ENCODE data around the gene PTPN22.

The PTPN22 gene

DNA sequence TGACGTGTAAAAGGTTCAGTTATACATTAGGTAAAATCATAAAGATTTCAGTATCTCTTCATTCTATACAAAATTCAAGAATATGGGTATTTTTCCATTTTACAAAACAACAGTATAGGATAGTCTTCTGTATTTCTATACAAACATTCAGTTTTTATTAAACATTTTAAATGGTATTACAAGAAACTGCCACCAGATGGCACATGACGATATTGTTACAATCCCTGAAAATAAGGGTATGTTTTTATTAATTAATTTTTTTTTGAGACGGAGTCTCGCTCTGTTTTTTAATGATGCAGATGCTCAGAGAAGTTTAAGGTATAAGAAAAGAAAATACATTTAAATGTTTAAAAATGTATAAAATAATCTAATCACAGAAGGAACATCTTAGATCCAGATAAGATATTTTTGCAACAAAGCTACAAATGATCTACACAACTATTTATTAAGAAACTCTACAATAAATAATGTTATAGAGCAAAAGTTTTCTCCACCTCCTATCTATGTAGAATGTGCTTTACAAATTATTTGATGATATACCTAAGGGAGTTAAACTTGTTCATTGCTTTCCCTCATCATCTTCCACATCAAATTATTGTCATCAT is 35.7 kb downstream of the PTPN22 start:
- Histone ChIP-seq H3K27me3 (replicated peaks in 2 of 5; ENCODE audit: control insufficient read depth in 4 of 5, insufficient read depth in 5 of 5, low read length in 4 of 5) (no peaks in the 10 kb centered on the region), H3K27ac (ENCODE audit: insufficient read depth in 1 of 2, low read depth in 1 of 2, low read length in 2 of 2, poor library complexity in 1 of 2, severe bottlenecking in 2 of 2) (no peak overlapping the region), H3K9me3 (ENCODE audit: control extremely low read depth in 1 of 5, control insufficient read depth in 4 of 5, insufficient read depth in 2 of 5, low read depth in 1 of 5, low read length in 4 of 5) (no peaks in the 10 kb centered on the region), H3K4me1 (ENCODE audit: control extremely low read depth in 1 of 4, control insufficient read depth in 4 of 4, insufficient read depth in 4 of 4, low read length in 3 of 4) (peaks cover 0 to 4% (median 3%) of the 10 kb centered on the region in 4 experiments), H3K4me3 (ENCODE audit: control insufficient read depth in 1 of 7, extremely low read depth in 1 of 7, insufficient read depth in 4 of 7, low read depth in 2 of 7, low read length in 6 of 7) (peak overlapping the region in 1 of 7 experiments; percentile 45), H3K36me3 (ENCODE audit: control insufficient read depth in 4 of 4, insufficient read depth in 4 of 4, low read length in 3 of 4) (peaks cover 4 to 27% (median 7%) of the 10 kb centered on the region in 4 experiments)
- peak; percentile 65 to 81 (median 74) for DNase-seq
- POLR2A ChIA-PET: interaction anchor here (0.6 kb wide), 1 partner anchor 64 kb away, joined by 3 read pairs; no protein-coding TSS in a partner anchor
- CTCF ChIA-PET: interaction anchor here (0.7 to 5.4 kb wide), 27 partner anchors 9 to 125 kb away, joined by 3 to 43 read pairs (median 5); partner anchors contain the start of genes AP4B1, DCLRE1B and HIPK1
- no CpG with 5 or more reads among the region's 4 CpGs for whole genome bisulfite sequencing (ENCODE audit: insufficient coverage)

DNA sequence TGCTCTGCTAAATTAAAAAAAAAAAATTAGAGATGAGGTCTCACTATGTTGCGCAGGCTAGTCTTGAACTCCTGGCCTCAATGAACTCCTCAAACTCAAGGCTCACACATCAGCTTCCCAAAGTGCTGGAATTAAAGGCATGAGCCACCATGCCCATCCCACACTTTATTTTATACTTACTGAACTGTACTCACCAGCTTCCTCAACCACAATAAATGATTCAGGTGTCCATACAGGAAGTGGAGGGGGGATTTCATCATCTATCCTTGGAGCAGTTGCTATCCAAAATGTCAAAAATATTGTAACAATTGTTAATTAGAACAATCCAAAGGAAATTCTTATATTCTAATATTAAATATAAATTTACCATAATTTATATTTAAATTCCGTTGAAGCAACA is 36.8 kb downstream of the PTPN22 start:
- ChIA-PET CTCF (interaction anchor here (0.8 to 5.4 kb wide), 24 partner anchors 14 to 123 kb away, joined by 3 to 43 read pairs (median 6); partner anchors contain the start of genes AP4B1, DCLRE1B and HIPK1), POLR2A (no interaction called here)
- DNase-seq: no peak
- H3K27me3 ChIP-seq (replicated peaks in 2 of 5; ENCODE audit: control insufficient read depth in 4 of 5, insufficient read depth in 5 of 5, low read length in 4 of 5): no peaks in the 10 kb centered on the region
- no peak overlapping the region for H3K4me3 ChIP-seq (ENCODE audit: control insufficient read depth in 1 of 7, extremely low read depth in 1 of 7, insufficient read depth in 4 of 7, low read depth in 2 of 7, low read length in 6 of 7)
- H3K36me3 ChIP-seq (ENCODE audit: control insufficient read depth in 4 of 4, insufficient read depth in 4 of 4, low read length in 3 of 4): peaks cover 4 to 24% (median 8%) of the 10 kb centered on the region in 4 experiments
- H3K27ac ChIP-seq (ENCODE audit: insufficient read depth in 1 of 2, low read depth in 1 of 2, low read length in 2 of 2, poor library complexity in 1 of 2, severe bottlenecking in 2 of 2): no peak overlapping the region
- 100% methylated on average over 1 of the region's 2 CpGs for WGBS (ENCODE audit: insufficient coverage)
- H3K9me3 ChIP-seq (ENCODE audit: control extremely low read depth in 1 of 5, control insufficient read depth in 4 of 5, insufficient read depth in 2 of 5, low read depth in 1 of 5, low read length in 4 of 5): no peaks in the 10 kb centered on the region
- peaks cover 0 to 4% (median 3%) of the 10 kb centered on the region in 4 experiments for H3K4me1 ChIP-seq (ENCODE audit: control extremely low read depth in 1 of 4, control insufficient read depth in 4 of 4, insufficient read depth in 4 of 4, low read length in 3 of 4)

DNA sequence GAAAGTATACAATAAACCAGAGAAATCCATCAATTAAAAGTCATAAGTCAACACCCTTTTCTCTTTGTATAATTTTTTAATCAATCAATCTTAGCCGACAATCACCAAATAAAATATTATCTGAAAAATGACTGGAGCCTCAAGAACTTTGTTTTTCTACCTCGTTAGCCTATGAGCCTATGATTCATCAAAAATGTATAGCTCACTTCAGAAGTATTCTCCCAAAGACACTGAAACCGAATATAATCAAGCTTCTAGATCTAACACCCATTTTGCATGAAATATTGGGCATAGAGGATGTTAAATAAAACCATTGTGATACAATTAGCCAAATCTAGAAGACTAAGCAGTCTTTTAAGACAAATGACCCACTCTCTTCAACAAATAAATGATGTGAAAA is 41.5 kb downstream of the PTPN22 start:
- H3K4me1 ChIP-seq (ENCODE audit: control extremely low read depth in 1 of 4, control insufficient read depth in 4 of 4, insufficient read depth in 4 of 4, low read length in 3 of 4): peaks cover 0 to 3% (median 0%) of the 10 kb centered on the region in 4 experiments
- H3K9me3 ChIP-seq (ENCODE audit: control extremely low read depth in 1 of 5, control insufficient read depth in 4 of 5, insufficient read depth in 2 of 5, low read depth in 1 of 5, low read length in 4 of 5): no peaks in the 10 kb centered on the region
- no peak overlapping the region for H3K4me3 ChIP-seq (ENCODE audit: control insufficient read depth in 1 of 7, extremely low read depth in 1 of 7, insufficient read depth in 4 of 7, low read depth in 2 of 7, low read length in 6 of 7)
- DNase-seq: no peak
- no peaks in the 10 kb centered on the region for H3K27me3 ChIP-seq (replicated peaks in 2 of 5; ENCODE audit: control insufficient read depth in 4 of 5, insufficient read depth in 5 of 5, low read length in 4 of 5)
- H3K27ac ChIP-seq (ENCODE audit: insufficient read depth in 1 of 2, low read depth in 1 of 2, low read length in 2 of 2, poor library complexity in 1 of 2, severe bottlenecking in 2 of 2): no peak overlapping the region
- ChIA-PET CTCF (no interaction called here), POLR2A (no interaction called here)
- peaks cover 4 to 13% (median 9%) of the 10 kb centered on the region in 4 experiments for H3K36me3 ChIP-seq (ENCODE audit: control insufficient read depth in 4 of 4, insufficient read depth in 4 of 4, low read length in 3 of 4)
- WGBS (ENCODE audit: insufficient coverage): 100% methylated on average over 2 of the region's 3 CpGs

DNA sequence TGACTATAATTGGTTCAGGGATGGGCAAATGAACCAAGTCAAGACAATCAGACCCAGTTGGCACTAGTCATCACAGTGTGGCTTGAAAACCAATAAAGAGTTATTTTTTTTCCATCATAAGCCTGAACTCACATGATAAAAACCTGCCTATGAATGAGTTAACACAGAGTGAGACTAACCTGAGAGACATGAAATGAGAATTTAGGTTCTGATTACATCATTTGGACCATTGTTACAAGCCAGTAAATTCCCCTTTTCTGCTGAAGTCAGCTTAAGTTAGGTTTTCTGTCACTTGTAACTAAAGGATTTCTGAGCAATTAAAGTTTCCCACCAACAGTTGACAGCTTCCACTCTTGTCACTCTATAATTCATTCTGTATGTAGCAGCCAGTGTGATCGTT is 49.6 kb downstream of the PTPN22 start:
- peaks cover 0 to 16% (median 7%) of the 10 kb centered on the region in 4 experiments for H3K36me3 ChIP-seq (ENCODE audit: control insufficient read depth in 4 of 4, insufficient read depth in 4 of 4, low read length in 3 of 4)
- DNase-seq: no peak
- H3K27me3 ChIP-seq (replicated peaks in 2 of 5; ENCODE audit: control insufficient read depth in 4 of 5, insufficient read depth in 5 of 5, low read length in 4 of 5): no peaks in the 10 kb centered on the region
- no peaks in the 10 kb centered on the region for H3K4me1 ChIP-seq (ENCODE audit: control extremely low read depth in 1 of 4, control insufficient read depth in 4 of 4, insufficient read depth in 4 of 4, low read length in 3 of 4)
- H3K27ac ChIP-seq (ENCODE audit: insufficient read depth in 1 of 2, low read depth in 1 of 2, low read length in 2 of 2, poor library complexity in 1 of 2, severe bottlenecking in 2 of 2): no peak overlapping the region
- no peaks in the 10 kb centered on the region for H3K9me3 ChIP-seq (ENCODE audit: control extremely low read depth in 1 of 5, control insufficient read depth in 4 of 5, insufficient read depth in 2 of 5, low read depth in 1 of 5, low read length in 4 of 5)
- ChIA-PET POLR2A (no interaction called here), CTCF (interaction anchor here (0.8 to 1.4 kb wide), 2 partner anchors 9 to 127 kb away, joined by 3 read pairs; no protein-coding TSS in a partner anchor)
- WGBS (ENCODE audit: insufficient coverage): no CpG with 5 or more reads among the region's 1 CpG
- H3K4me3 ChIP-seq (ENCODE audit: control insufficient read depth in 1 of 7, extremely low read depth in 1 of 7, insufficient read depth in 4 of 7, low read depth in 2 of 7, low read length in 6 of 7): no peak overlapping the region

DNA sequence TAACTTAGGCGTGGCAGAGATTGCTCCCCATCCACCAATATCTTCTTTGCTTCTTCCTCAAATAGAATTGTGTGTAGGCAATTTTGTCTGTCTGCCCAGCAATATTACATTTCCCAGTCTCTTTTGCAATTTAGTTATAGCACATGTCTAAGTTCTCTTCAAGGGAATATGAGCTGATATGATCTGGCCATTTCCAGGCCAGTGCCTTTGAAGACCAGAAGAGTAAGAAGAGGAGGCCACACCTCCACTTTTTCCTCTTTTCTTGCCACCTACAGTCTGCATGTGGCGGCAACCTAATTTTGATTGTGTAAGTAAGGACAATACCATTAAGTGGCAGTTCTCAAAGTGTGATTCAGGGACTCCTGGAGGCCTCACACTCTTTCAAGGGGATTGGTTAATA is 52.9 kb downstream of the PTPN22 start:
- Histone ChIP-seq H3K4me1 (ENCODE audit: control extremely low read depth in 1 of 4, control insufficient read depth in 4 of 4, insufficient read depth in 4 of 4, low read length in 3 of 4) (no peaks in the 10 kb centered on the region), H3K4me3 (ENCODE audit: control insufficient read depth in 1 of 7, extremely low read depth in 1 of 7, insufficient read depth in 4 of 7, low read depth in 2 of 7, low read length in 6 of 7) (no peak overlapping the region), H3K27ac (ENCODE audit: insufficient read depth in 1 of 2, low read depth in 1 of 2, low read length in 2 of 2, poor library complexity in 1 of 2, severe bottlenecking in 2 of 2) (no peak overlapping the region), H3K36me3 (ENCODE audit: control insufficient read depth in 4 of 4, insufficient read depth in 4 of 4, low read length in 3 of 4) (peaks cover 0 to 15% (median 7%) of the 10 kb centered on the region in 4 experiments), H3K9me3 (ENCODE audit: control extremely low read depth in 1 of 5, control insufficient read depth in 4 of 5, insufficient read depth in 2 of 5, low read depth in 1 of 5, low read length in 4 of 5) (no peaks in the 10 kb centered on the region), H3K27me3 (replicated peaks in 2 of 5; ENCODE audit: control insufficient read depth in 4 of 5, insufficient read depth in 5 of 5, low read length in 4 of 5) (no peaks in the 10 kb centered on the region)
- no peak for DNase-seq
- CTCF ChIA-PET: interaction anchor here (1.2 kb wide), 1 partner anchor 16 kb away, joined by 3 read pairs; no protein-coding TSS in a partner anchor
- POLR2A ChIA-PET: no interaction called here
- WGBS (ENCODE audit: insufficient coverage): 100% methylated on average over 1 of the region's 2 CpGs

DNA sequence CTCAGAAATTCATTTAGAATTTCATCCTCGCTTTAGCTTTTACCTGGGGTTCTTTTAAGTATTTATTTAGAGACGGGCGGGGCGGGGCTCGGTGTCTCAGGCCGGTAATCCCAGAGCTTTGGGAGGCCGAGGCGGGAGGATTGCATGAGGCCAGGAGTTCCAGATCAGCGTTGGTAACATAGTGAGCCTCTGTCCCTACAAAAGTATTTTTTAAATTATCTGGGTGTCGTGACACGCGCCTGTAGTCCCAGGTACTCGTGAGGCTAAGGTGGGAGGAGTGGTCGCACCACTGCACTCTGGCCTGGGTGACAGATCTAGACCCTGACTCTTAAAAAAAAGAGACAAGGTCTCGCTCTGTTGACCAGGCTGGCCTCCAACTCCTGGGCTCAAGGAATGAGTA is 58.3 kb downstream of the PTPN22 start:
- Histone ChIP-seq H3K36me3 (ENCODE audit: control insufficient read depth in 4 of 4, insufficient read depth in 4 of 4, low read length in 3 of 4) (peaks cover 0 to 7% (median 3%) of the 10 kb centered on the region in 4 experiments), H3K9me3 (ENCODE audit: control extremely low read depth in 1 of 5, control insufficient read depth in 4 of 5, insufficient read depth in 2 of 5, low read depth in 1 of 5, low read length in 4 of 5) (no peaks in the 10 kb centered on the region), H3K4me3 (ENCODE audit: control insufficient read depth in 1 of 7, extremely low read depth in 1 of 7, insufficient read depth in 4 of 7, low read depth in 2 of 7, low read length in 6 of 7) (peak overlapping the region in 1 of 7 experiments; percentile 83), H3K27ac (ENCODE audit: insufficient read depth in 1 of 2, low read depth in 1 of 2, low read length in 2 of 2, poor library complexity in 1 of 2, severe bottlenecking in 2 of 2) (peak overlapping the region; percentile 93 to 98), H3K27me3 (replicated peaks in 2 of 5; ENCODE audit: control insufficient read depth in 4 of 5, insufficient read depth in 5 of 5, low read length in 4 of 5) (no peaks in the 10 kb centered on the region), H3K4me1 (ENCODE audit: control extremely low read depth in 1 of 4, control insufficient read depth in 4 of 4, insufficient read depth in 4 of 4, low read length in 3 of 4) (peaks cover 8 to 28% (median 16%) of the 10 kb centered on the region in 4 experiments)
- DNase-seq: no peak
- ChIA-PET CTCF (interaction anchor here (1.1 kb wide), 1 partner anchor 9 kb away, joined by 3 read pairs; no protein-coding TSS in a partner anchor), POLR2A (interaction anchor here (1.4 kb wide), 1 partner anchor 60 kb away, joined by 3 read pairs; no protein-coding TSS in a partner anchor)
- 90% methylated on average over 7 of the region's 15 CpGs for WGBS (ENCODE audit: insufficient coverage)

DNA sequence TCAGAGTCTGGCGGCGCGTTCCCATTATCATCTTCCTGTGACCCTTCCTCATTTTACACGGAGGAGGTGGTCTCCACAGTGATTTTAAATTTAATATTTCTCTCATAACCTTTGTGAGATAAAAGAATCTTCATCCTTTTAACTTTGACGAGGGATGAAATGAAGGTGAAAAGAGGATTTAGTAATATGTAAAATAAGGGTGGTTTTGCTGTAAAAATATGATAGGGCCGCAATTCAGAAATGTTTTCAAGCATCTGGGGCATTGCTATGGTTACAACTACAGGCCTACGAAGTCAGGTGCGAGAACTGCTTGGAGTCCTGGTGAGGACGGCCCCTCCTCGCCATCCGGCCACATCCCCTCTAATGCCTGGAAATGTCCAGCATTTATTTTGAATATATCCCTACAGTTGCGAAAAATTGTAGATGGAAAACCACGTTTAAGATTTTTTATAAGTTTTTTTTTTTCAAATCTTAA is 58.8 kb downstream of the PTPN22 start:
- Histone ChIP-seq H3K36me3 (ENCODE audit: control insufficient read depth in 4 of 4, insufficient read depth in 4 of 4, low read length in 3 of 4) (peaks cover 0 to 7% (median 3%) of the 10 kb centered on the region in 4 experiments), H3K9me3 (ENCODE audit: control extremely low read depth in 1 of 5, control insufficient read depth in 4 of 5, insufficient read depth in 2 of 5, low read depth in 1 of 5, low read length in 4 of 5) (no peaks in the 10 kb centered on the region), H3K27me3 (replicated peaks in 2 of 5; ENCODE audit: control insufficient read depth in 4 of 5, insufficient read depth in 5 of 5, low read length in 4 of 5) (no peaks in the 10 kb centered on the region), H3K4me1 (ENCODE audit: control extremely low read depth in 1 of 4, control insufficient read depth in 4 of 4, insufficient read depth in 4 of 4, low read length in 3 of 4) (peaks cover 8 to 28% (median 16%) of the 10 kb centered on the region in 4 experiments), H3K4me3 (ENCODE audit: control insufficient read depth in 1 of 7, extremely low read depth in 1 of 7, insufficient read depth in 4 of 7, low read depth in 2 of 7, low read length in 6 of 7) (peak overlapping the region in 6 of 7 experiments; percentile 38 to 98 (median 66)), H3K27ac (ENCODE audit: insufficient read depth in 1 of 2, low read depth in 1 of 2, low read length in 2 of 2, poor library complexity in 1 of 2, severe bottlenecking in 2 of 2) (peak overlapping the region; percentile 93 to 98)
- ChIA-PET CTCF (interaction anchor here (0.8 to 1.9 kb wide), 4 partner anchors 10 to 118 kb away, joined by 3 to 11 read pairs (median 3); partner anchors contain the start of gene PHTF1), POLR2A (interaction anchor here (0.5 to 2.2 kb wide), 6 partner anchors 15 to 421 kb away, joined by 3 to 27 read pairs (median 4); partner anchors contain the start of gene PHTF1)
- WGBS (ENCODE audit: insufficient coverage): 76% methylated on average over 7 of the region's 13 CpGs
- no peak for DNase-seq
